Natural killer cell (primary cell): ENCODE measurements around the gene PDE4B. TPM values are rescaled to one million over a fixed set of nuclear protein-coding genes. Genes with fewer than 3 reads are reported as not detected.

Experiments used
- ATAC-seq, 3 donors: fragments of 150-1000 bp in 2 of 3; fragments of 200-7000 bp in 1 of 3; cut with Tn5 transposase; 1 replicate in 1 of 3; 2 replicates in 2 of 3; pipeline ENCODE4 v1.10.0; 2021; ENCODE audit warnings: mild to moderate bottlenecking in 2 of 3, moderate library complexity in 2 of 3
- DNase-seq, 2 donors: peaks; one replicate each; pipeline versions ENCODE4 v3.0.0 to v3.0.0-alpha.2; 2013 to 2021; ENCODE audit warnings: mixed read lengths in 1 of 2
- H3K27ac ChIP-seq: one replicate; pipeline ENCODE4 v1.5.1; 2013; ENCODE audit warnings: mild to moderate bottlenecking, low read length
- H3K27me3 ChIP-seq: one replicate; pipeline ENCODE4 v1.6.1; 2013; ENCODE audit warnings: low read length; ENCODE audit not compliant: control insufficient read depth, insufficient read depth
- H3K36me3 ChIP-seq: one replicate; pipeline ENCODE4 v1.6.1; 2013; ENCODE audit warnings: low read length; ENCODE audit not compliant: control insufficient read depth, insufficient read depth
- H3K4me1 ChIP-seq: one replicate; pipeline ENCODE4 v1.6.1; 2013; ENCODE audit warnings: low read length; ENCODE audit not compliant: control insufficient read depth, insufficient read depth
- H3K4me3 ChIP-seq: one replicate; pipeline ENCODE4 v1.5.1; 2013; ENCODE audit warnings: low read length
- H3K9me3 ChIP-seq: one replicate; pipeline ENCODE4 v1.6.1; 2013; ENCODE audit warnings: low read length; ENCODE audit not compliant: control insufficient read depth, insufficient read depth
- H3K27ac Mint-ChIP-seq, 2 donors: one replicate each; pipeline ENCODE4 v1.8.0; 2022; ENCODE audit warnings: mild to moderate bottlenecking in 2 of 2, mixed read lengths in 2 of 2, moderate library complexity in 1 of 2
- H3K27me3 Mint-ChIP-seq, 2 donors: one replicate each; pipeline ENCODE4 v1.8.0; 2022; ENCODE audit warnings: low read depth in 2 of 2, mixed read lengths in 2 of 2
- H3K36me3 Mint-ChIP-seq: one replicate; pipeline ENCODE4 v1.8.0; 2022; ENCODE audit warnings: mixed read lengths
- H3K4me1 Mint-ChIP-seq, 2 donors: one replicate each; pipeline ENCODE4 v1.8.0; 2022; ENCODE audit warnings: mixed read lengths in 2 of 2
- H3K4me3 Mint-ChIP-seq: one replicate; pipeline ENCODE4 v1.8.0; 2022; ENCODE audit warnings: mild to moderate bottlenecking, moderate library complexity, mixed read lengths
- H3K9me3 Mint-ChIP-seq, 2 donors: one replicate each; pipeline ENCODE4 v1.8.0; 2022; ENCODE audit warnings: mixed read lengths in 2 of 2
- CTCF ChIP-seq: fragments of 200-600 bp; IDR thresholded peaks from one replicate; pipeline ENCODE4 v1.8.0; 2022; ENCODE audit warnings: antibody characterized with exemption
- WGBS: methylation state at CpG from one replicate; pipeline ENCODE4 v1.1.7; 2013; ENCODE audit warnings: missing lambda C conversion rate; ENCODE audit not compliant: insufficient coverage; 5-methylcytosine and 5-hydroxymethylcytosine counted together
- intact Hi-C: fragments of 100-400 bp; cut with micrococcal nuclease; formaldehyde crosslinking; loops from one replicate; pipeline ENCODE4 v1.14.2; 2022
- total RNA-seq, 4 donors: library from RNA; stranded (reverse); fragments of 120-200 nt in 1 of 4; gene quantifications; one replicate each; pipeline versions ENCODE4 v1.2.3 to v1.2.4, GENCODE V29; 2013 to 2022

Gene PDE4B
- total RNA-seq, 3 donors from 2014 or later (not counting 1 experiment from before 2014, with no cell fraction given) = 18.0 to 42.4 (median 25.5) TPM

GRCh38 chr1:66282343-66282852, 489.7 kb downstream of the PDE4B start:
- Mint-ChIP-seq H3K4me3 (no peak overlapping the region), H3K27ac (no peak overlapping the region), H3K36me3 (no peaks in the 10 kb centered on the region), H3K27me3 (peaks cover 0 to 16% of the 10 kb centered on the region in 2 donors), H3K4me1 (peaks cover 15 to 16% of the 10 kb centered on the region in 2 donors), H3K9me3 (no peaks in the 10 kb centered on the region)
- intact Hi-C loops = no loop called here
- no peaks in the 10 kb centered on the region for H3K36me3 ChIP-seq
- H3K27me3 ChIP-seq = no peaks in the 10 kb centered on the region
- no peaks in the 10 kb centered on the region for H3K9me3 ChIP-seq
- H3K4me3 ChIP-seq = no peak overlapping the region
- DNase-seq (peak in 1 of 2 donors; percentile 89), ATAC-seq (peak; percentile 72 to 84 (median 77))
- 80% methylated on average over 1 of the region's 2 CpGs for WGBS
- no peak for TF ChIP-seq CTCF
- peak overlapping the region; percentile 73 for H3K27ac ChIP-seq
- H3K4me1 ChIP-seq = peaks cover 11% of the 10 kb centered on the region

- peaks cover 19 to 20% of the 10 kb centered on the region in 2 donors for H3K4me1 Mint-ChIP-seq
- Histone ChIP-seq H3K36me3 (no peaks in the 10 kb centered on the region), H3K27me3 (no peaks in the 10 kb centered on the region), H3K9me3 (no peaks in the 10 kb centered on the region), H3K27ac (peak overlapping the region; percentile 63), H3K4me3 (no peak overlapping the region), H3K4me1 (peaks cover 17% of the 10 kb centered on the region)
- no peak for ATAC-seq
- WGBS = no CpG with 5 or more reads among the region's 3 CpGs
- no peak for DNase-seq
- no peak for TF ChIP-seq CTCF
- no peak overlapping the region for H3K27ac Mint-ChIP-seq
- no peaks in the 10 kb centered on the region for H3K9me3 Mint-ChIP-seq
- no peaks in the 10 kb centered on the region for H3K36me3 Mint-ChIP-seq
- intact Hi-C loops = no loop called here
- peaks cover 0 to 16% of the 10 kb centered on the region in 2 donors for H3K27me3 Mint-ChIP-seq
- H3K4me3 Mint-ChIP-seq = no peak overlapping the region
Measured at GRCh38 chr1:66282891-66283621, 490.4 kb downstream of the PDE4B start.

- Histone ChIP-seq H3K36me3 (no peaks in the 10 kb centered on the region), H3K4me3 (no peak overlapping the region), H3K9me3 (no peaks in the 10 kb centered on the region), H3K4me1 (peaks cover 19% of the 10 kb centered on the region), H3K27me3 (no peaks in the 10 kb centered on the region), H3K27ac (no peak overlapping the region)
- Mint-ChIP-seq H3K36me3 (no peaks in the 10 kb centered on the region), H3K4me1 (peaks cover 22% of the 10 kb centered on the region in 2 donors), H3K27me3 (peaks cover 2 to 19% of the 10 kb centered on the region in 2 donors), H3K9me3 (no peaks in the 10 kb centered on the region), H3K4me3 (no peak overlapping the region), H3K27ac (no peak overlapping the region)
- no peak for TF ChIP-seq CTCF
- no peak for DNase-seq
- no CpG with 5 or more reads among the region's 2 CpGs for WGBS
- intact Hi-C loops = no loop called here
- ATAC-seq = no peak
Measured at GRCh38 chr1:66283622-66284041, 490.9 kb downstream of the PDE4B start.
